Hepatocyte (in vitro differentiated cells): Measurements from ENCODE around the gene TGIF2. TPM values are rescaled to one million over a fixed set of nuclear protein-coding genes. Genes with fewer than 3 reads are reported as not detected.

Source experiments
- DNase-seq: peaks from one replicate; pipeline ENCODE4 v3.0.0-alpha.2; 2016; ENCODE audit warnings: low spot score
- H2AFZ ChIP-seq: fragments of 200-600 bp; sonication (generic); 2 replicates; pipeline ENCODE4 v1.6.0; 2016; ENCODE audit warnings: antibody characterized with exemption, mild to moderate bottlenecking
- H3K27ac ChIP-seq: fragments of 200-600 bp; sonication (generic); 2 replicates; pipeline ENCODE4 v1.5.1; 2016; ENCODE audit warnings: mild to moderate bottlenecking
- H3K27me3 ChIP-seq: fragments of 200-600 bp; sonication (generic); 2 replicates; pipeline ENCODE4 v1.6.1; 2016
- H3K36me3 ChIP-seq: fragments of 200-600 bp; sonication (generic); replicated peaks from 2 replicates; pipeline ENCODE4 v1.5.1; 2016; ENCODE audit warnings: low read depth; ENCODE audit not compliant: insufficient read depth
- H3K4me1 ChIP-seq: fragments of 200-600 bp; sonication (generic); 2 replicates; pipeline ENCODE4 v1.5.1; 2016; ENCODE audit warnings: mild to moderate bottlenecking, moderate library complexity; ENCODE audit not compliant: insufficient read depth
- H3K4me2 ChIP-seq: fragments of 200-600 bp; sonication (generic); 2 replicates; pipeline ENCODE4 v1.6.0; 2016
- H3K4me3 ChIP-seq: fragments of 200-600 bp; sonication (generic); 2 replicates; pipeline ENCODE4 v1.5.1; 2016; ENCODE audit warnings: mild to moderate bottlenecking
- H3K79me2 ChIP-seq: fragments of 200-600 bp; sonication (generic); 2 replicates; pipeline ENCODE4 v1.6.0; 2017; ENCODE audit warnings: mild to moderate bottlenecking
- H3K9me2 ChIP-seq: fragments of 200-600 bp; sonication (generic); replicated peaks from 2 replicates; pipeline ENCODE4 v1.6.0; 2017; ENCODE audit warnings: mild to moderate bottlenecking; ENCODE audit not compliant: insufficient read depth
- H3K9me3 ChIP-seq: fragments of 200-600 bp; sonication (generic); 2 replicates; pipeline ENCODE4 v1.5.1; 2016; ENCODE audit warnings: low read depth, mild to moderate bottlenecking
- H4K20me1 ChIP-seq: fragments of 200-600 bp; sonication (generic); 2 replicates; pipeline ENCODE4 v1.6.0; 2016; ENCODE audit warnings: mild to moderate bottlenecking; ENCODE audit not compliant: insufficient read depth, poor library complexity, severe bottlenecking
- CTCF ChIP-seq: fragments of 200-600 bp; sonication (generic); IDR thresholded peaks from 2 replicates; pipeline ENCODE4 v1.5.1; 2016; ENCODE audit warnings: antibody characterized with exemption, mild to moderate bottlenecking; ENCODE audit not compliant: poor library complexity
- EZH2 ChIP-seq: fragments of 200-600 bp; sonication (generic); IDR thresholded peaks from 2 replicates; pipeline ENCODE4 v1.6.1; 2016; ENCODE audit warnings: antibody characterized with exemption, mild to moderate bottlenecking, borderline replicate concordance
- EZH2phosphoT487 ChIP-seq: fragments of 200-600 bp; sonication (generic); IDR thresholded peaks from one replicate; pipeline ENCODE4 v1.6.1; 2018; ENCODE audit warnings: antibody characterized with exemption, mild to moderate bottlenecking, low read depth, moderate library complexity; ENCODE audit not compliant: unreplicated experiment, severe bottlenecking
- WGBS: methylation state at CpG from one replicate; pipeline ENCODE4 v1.1.6; 2016; ENCODE audit warnings: low lambda C conversion rate; ENCODE audit errors: missing lambda C conversion rate; 5-methylcytosine and 5-hydroxymethylcytosine counted together
- polyA plus RNA-seq: library from polyadenylated mRNA; unstranded; fragments of >200 nt; fragmentation: Nextera tagmentation; extraction: Ambion mirVana; gene quantifications from 2 replicates; pipeline ENCODE4 v1.2.1, GENCODE V29; 2016
- total RNA-seq: library from RNA; depleted of rRNA; stranded (reverse); fragments of >200 nt; gene quantifications from 2 replicates; pipeline ENCODE4 v1.2.3, GENCODE V29; 2014

The TGIF2 gene
- total and polyA plus RNA-seq, 2 experiments from 2014 or later: 30.6 to 38.5 TPM

GRCh38 chr20:36576081-36576445 is 2.7 kb downstream of the TGIF2 start:
- Histone ChIP-seq H3K27ac (peak overlapping the region; percentile 96), H3K36me3 (no peaks in the 10 kb centered on the region), H3K9me3 (no peaks in the 10 kb centered on the region), H3K4me1 (peaks cover 27% of the 10 kb centered on the region), H3K9me2 (no peaks in the 10 kb centered on the region), H3K27me3 (no peaks in the 10 kb centered on the region), H3K4me3 (peak overlapping the region; percentile 89), H2AFZ (no peak overlapping the region), H3K79me2 (peaks cover 63% of the 10 kb centered on the region), H3K4me2 (peak overlapping the region; percentile 90), H4K20me1 (peaks cover 33% of the 10 kb centered on the region)
- WGBS: 89% methylated on average over 1 of the region's 1 CpG
- no peak for DNase-seq
- no peak for TF ChIP-seq EZH2phosphoT487
- no peak for TF ChIP-seq CTCF
- no peak for TF ChIP-seq EZH2

DNA sequence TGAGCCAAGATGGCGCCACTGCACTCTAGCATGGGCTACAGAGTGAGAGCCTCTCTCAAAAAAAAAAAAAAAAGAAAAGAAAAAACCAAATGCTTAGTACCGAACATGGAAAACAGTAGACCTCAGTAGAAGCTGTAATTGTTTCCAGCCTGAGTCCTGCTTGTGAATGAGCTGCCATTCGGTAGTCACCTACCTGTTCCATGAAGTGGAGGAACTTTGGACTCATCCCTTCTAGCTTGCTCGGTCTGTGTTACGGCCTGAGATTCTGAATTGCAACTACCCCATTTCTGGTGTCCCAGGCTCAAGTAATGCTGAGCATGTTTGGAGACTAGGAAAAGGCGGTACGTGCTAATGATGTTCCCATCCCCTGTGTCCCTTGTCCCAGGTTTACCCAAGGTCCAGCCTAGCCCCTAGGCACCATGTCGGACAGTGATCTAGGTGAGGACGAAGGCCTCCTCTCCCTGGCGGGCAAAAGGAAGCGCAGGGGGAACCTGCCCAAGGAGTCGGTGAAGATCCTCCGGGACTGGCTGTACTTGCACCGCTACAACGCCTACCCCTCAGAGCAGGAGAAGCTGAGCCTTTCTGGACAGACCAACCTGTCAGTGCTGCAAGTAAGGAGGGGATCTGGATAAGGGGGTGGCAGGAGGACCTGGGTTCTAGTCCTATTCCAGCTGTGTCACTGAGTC is 5.1 kb downstream of the TGIF2 start:
- 93% methylated on average over 13 of the region's 15 CpGs for WGBS
- no peaks in the 10 kb centered on the region for H3K9me3 ChIP-seq
- H3K27ac ChIP-seq: peak overlapping the region; percentile 20
- H3K36me3 ChIP-seq: no peaks in the 10 kb centered on the region
- H3K4me1 ChIP-seq: peaks cover 14% of the 10 kb centered on the region
- no peaks in the 10 kb centered on the region for H3K27me3 ChIP-seq
- H3K79me2 ChIP-seq: peaks cover 78% of the 10 kb centered on the region
- no peak for DNase-seq
- H4K20me1 ChIP-seq: peaks cover 33% of the 10 kb centered on the region
- no peaks in the 10 kb centered on the region for H3K9me2 ChIP-seq
- no peak for TF ChIP-seq EZH2phosphoT487
- TF ChIP-seq EZH2: no peak
- no peak for TF ChIP-seq CTCF
- no peak overlapping the region for H2AFZ ChIP-seq
- no peak overlapping the region for H3K4me2 ChIP-seq
- no peak overlapping the region for H3K4me3 ChIP-seq

GRCh38 chr20:36579996-36580545 is 6.7 kb downstream of the TGIF2 start:
- Histone ChIP-seq H2AFZ (no peak overlapping the region), H3K79me2 (peaks cover 68% of the 10 kb centered on the region), H3K9me2 (no peaks in the 10 kb centered on the region), H4K20me1 (peaks cover 33% of the 10 kb centered on the region), H3K27me3 (no peaks in the 10 kb centered on the region), H3K36me3 (no peaks in the 10 kb centered on the region), H3K9me3 (no peaks in the 10 kb centered on the region), H3K4me1 (peaks cover 14% of the 10 kb centered on the region), H3K4me2 (no peak overlapping the region), H3K27ac (peak overlapping the region; percentile 75), H3K4me3 (no peak overlapping the region)
- WGBS: 68% methylated on average over 2 of the region's 2 CpGs
- peak; percentile 69 for DNase-seq
- TF ChIP-seq EZH2phosphoT487: no peak
- TF ChIP-seq EZH2: no peak
- no peak for TF ChIP-seq CTCF
